Stimulated activated naive CD4-positive, alpha-beta T cell (primary cell): ENCODE results near the gene SLC22A16.

Source experiments
- DNase-seq, 6 experiments: peaks; one replicate each; lab custom pipeline; 2025; lab: John Stamatoyannopoulos, UW

Gene SLC22A16

GRCh38 chr6:110401585-110402176, 74.7 kb downstream of the SLC22A16 start:
- no peak for DNase-seq

GRCh38 chr6:110400208-110400607, 76.2 kb downstream of the SLC22A16 start:
- DNase-seq: no peak

- DNase-seq: no peak
These were observed 77.0 kb downstream of the SLC22A16 start for GRCh38 chr6:110399219-110400071.

GRCh38 chr6:110398778-110399177, 77.6 kb downstream of the SLC22A16 start:
- no peak for DNase-seq

- DNase-seq: no peak
These were observed 81.2 kb downstream of the SLC22A16 start for GRCh38 chr6:110395221-110395620.

GRCh38 chr6:110394409-110394808, 82.0 kb downstream of the SLC22A16 start:
- no peak for DNase-seq

- no peak for DNase-seq
These were observed 83.7 kb downstream of the SLC22A16 start for GRCh38 chr6:110392727-110393126.

- DNase-seq: no peak
These were observed 86.0 kb downstream of the SLC22A16 start for GRCh38 chr6:110390404-110390803.

- no peak for DNase-seq
These were observed 86.6 kb downstream of the SLC22A16 start for GRCh38 chr6:110389689-110390382.

- DNase-seq: no peak
These were observed 88.4 kb downstream of the SLC22A16 start for GRCh38 chr6:110387986-110388385.

- DNase-seq: no peak
These were observed 91.0 kb downstream of the SLC22A16 start for GRCh38 chr6:110385458-110385863.

- no peak for DNase-seq
These were observed 97.9 kb downstream of the SLC22A16 start for GRCh38 chr6:110378552-110378951.
